Activated T-cell treated with anti-CD3 and anti-CD28 coated beads, Interleukin-2, amount 50 U/mL, for 1 hour (primary cell): Measurements from ENCODE around the gene ZSWIM5.
"Not testable (repeated sequence)": the region's sequence is repeated elsewhere in the genome, so short reads cannot be mapped to it uniquely, and the experiment has no call there.

Experiments used
- DNase-seq: peaks from one replicate; pipeline ENCODE4 v3.0.0-alpha.2; 2020

Gene ZSWIM5

DNA sequence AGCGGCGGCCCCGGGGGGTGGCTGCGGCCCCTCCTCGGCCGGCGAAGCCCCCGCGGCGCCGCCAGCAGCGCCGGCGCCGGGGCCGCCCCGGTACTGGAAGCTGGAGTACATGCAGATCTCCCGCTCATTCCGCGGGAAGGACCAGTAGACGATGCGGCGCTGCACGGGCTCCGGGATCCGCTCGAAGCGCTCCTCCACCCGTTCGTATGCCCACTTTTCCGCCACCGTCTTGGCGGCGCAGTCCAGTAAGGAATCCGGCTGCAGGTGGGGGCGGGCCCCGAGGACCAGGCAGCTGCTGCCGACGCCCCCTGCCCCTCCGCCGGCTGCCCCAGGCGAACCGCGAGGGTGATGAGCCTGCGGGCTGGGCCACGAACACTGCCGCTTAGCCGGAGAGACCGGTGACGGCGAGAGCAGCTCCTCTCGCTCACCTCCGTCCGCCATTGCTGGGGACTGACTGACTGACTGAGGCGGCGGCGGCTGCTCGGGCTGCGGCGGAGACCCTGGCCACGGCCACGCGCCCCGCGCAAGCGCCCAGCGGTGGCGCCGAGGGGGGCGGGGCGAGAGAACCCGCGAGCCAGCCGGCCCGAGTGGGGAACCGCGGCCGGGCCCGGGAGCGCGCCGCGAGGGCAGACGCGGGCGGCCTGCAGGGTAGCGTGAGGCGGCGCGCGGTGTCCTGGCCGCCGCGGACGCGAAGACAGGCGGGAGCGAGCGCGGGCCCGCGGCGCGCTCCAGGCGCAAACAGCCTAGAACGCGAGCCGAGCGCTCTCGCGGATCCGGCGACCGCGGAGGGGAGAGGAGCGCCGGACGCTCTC lies at the start of gene ZSWIM5:
TSS of gene ZSWIM5 (minus strand) at position 696 of the 812 bp plus-strand sequence. CDS start at position 441, 255 bp downstream.
- peak; percentile 75 for DNase-seq

DNA sequence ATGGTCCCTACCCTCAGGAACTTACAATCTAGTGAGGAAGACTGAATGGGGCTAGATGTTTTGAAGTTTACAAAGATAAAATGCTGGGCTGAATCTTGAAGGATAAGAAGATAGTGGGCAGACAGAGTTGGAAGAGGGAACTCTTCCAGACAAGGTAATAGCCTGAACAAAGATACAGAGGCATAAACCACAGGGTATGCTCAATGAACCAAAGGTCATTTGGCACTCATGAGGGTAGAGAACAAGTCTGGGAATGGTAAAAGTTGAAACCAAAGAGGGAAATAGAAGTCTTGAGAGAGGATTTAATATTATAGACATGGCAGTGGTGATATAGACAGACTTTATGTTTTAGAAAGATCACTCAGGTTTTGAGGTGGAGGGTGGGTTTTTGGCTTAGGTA lies 48.1 kb upstream of the ZSWIM5 start:
- DNase-seq: no peak

- DNase-seq: no peak
Observed at GRCh38 chr1:45250544-45250943, 44.1 kb upstream of the ZSWIM5 start.

DNA sequence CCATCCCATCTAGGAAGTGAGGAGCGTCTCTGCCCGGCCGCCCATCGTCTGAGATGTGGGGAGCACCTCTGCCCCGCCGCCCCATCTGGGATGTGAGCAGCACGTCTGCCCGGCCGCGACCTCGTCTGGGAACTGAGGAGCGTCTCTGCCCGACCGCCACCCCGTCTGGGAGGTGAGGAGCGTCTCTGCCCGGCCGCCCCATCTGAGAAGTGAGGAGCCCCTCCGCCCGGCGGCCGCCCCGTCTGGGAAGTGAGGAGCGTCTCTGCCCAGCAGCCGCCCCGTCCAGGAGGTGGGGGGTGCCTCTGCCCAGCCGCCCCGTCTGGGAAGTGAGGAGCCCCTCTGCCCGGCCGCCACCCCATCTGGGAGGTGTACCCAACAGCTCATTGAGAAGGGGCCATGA lies 41.6 kb upstream of the ZSWIM5 start:
- DNase-seq: not testable (repeated sequence)

- DNase-seq: no peak
Observed at GRCh38 chr1:45246760-45247159, 40.4 kb upstream of the ZSWIM5 start.

DNA sequence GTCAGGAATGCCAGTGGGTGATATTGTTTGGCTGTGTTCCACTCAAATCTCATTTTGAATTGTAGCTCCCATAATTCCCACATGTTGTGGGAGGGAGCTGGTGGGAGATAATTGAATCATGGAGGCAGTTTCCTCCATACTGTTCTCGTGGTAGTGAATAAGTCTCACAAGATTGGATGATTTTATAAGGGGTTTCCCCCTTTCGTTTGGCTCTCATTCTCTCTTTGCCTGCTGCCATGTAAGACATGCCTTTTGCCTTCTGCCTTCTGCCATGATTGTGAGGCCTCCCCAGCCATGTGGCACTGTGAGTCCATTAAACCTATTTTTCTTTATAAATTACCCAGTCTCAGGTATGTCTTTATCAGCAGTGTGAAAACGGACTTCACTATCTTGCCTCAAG lies 40.0 kb upstream of the ZSWIM5 start:
- DNase-seq: not testable (repeated sequence)

DNA sequence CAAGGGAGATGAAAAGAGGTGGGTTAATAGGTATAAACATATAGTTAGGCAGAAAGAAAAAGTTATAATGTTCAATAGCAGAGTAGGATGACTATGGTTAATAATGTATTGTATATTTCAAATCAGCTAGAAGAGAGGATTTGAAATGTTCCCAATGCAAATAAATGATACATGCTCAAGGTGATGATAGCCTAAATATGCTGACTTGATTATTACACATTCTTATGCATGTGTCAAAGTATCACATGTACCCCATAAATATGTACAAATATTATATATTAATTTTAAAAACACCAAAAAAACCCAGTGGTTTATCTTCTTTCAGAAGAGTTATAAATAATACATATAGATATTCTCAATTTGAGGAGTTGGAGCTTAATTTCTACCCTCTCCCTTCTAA lies 38.3 kb upstream of the ZSWIM5 start:
- DNase-seq: no peak

DNA sequence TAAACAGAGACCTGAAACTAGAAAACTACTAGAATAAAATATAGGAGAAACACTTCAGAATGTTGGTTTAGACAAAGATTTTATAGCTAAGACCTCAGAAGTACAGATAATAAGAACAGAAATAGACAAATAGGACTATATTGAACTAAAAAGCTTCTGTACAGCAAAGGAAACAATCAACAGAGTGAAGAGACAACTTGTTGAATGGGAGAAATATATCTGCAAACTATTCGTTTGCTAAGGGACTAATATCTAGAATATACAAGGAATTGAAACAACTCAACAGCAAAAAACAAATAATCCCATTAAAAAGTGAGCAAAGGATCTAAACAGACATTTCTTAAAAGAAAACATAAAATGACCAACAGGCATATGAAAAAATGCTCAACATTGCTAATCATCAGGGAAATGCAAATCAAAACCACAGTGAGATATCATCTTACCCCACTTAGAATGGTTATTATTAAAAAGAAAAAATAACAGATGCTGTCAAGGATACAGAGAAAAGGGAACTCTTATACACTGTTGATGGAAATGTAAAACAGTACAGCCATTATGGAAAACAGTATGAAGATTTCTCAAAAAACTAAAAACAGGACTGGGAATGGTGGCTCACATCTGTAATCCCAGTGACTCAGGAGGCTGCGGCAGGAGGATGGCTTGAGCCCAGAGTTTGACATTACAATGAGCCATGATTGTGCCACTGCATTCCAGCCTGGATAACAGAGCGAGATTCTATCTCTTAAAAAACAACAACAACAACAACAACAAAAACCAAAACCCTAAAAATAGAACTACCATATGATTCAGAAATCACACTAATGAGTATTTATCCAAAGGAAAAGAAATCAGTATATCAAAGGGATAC lies 37.3 kb upstream of the ZSWIM5 start:
- DNase-seq: no peak

GRCh38 chr1:45238846-45239245 lies 32.4 kb upstream of the ZSWIM5 start:
- no peak for DNase-seq

DNA sequence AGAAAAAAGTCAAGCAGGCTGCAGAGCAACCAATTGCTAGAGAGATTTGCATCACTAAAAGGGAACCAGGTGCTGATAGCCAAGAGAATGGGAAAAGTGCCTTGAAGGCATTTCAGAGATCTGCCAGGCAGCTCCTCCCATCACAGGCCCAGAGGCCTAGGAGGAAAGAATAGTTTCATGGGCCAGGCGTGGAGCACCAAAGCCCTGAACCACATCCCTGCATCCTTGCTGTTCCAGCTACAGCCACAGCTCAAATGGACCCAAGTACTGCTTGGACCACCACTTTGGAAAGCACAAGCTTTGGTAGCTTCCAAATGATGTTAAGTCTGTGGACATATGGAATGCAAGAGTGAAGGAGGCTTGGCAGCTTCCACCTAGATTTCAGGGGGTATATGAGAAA lies 29.7 kb upstream of the ZSWIM5 start:
- DNase-seq: no peak

DNA sequence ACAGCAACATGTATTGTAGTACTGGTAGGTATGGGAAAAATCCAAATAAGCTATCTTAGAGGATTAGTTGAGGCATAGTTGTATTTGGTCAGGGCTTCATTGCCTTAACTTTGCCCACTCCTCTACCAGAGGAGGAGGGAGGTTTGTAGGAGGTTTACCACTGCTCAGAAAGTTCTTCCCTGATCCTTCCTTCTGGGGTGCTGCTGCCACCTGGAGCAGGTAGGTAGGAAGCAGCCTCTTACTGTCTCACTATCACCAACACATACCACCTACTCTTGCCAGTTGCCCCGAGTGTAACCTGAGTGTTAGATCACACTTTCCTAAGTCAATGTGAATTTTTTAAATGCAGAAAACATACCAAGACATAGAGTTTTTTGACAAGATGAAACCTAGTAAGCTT lies 24.1 kb upstream of the ZSWIM5 start:
- no peak for DNase-seq

GRCh38 chr1:45225598-45225997 lies 19.2 kb upstream of the ZSWIM5 start:
- no peak for DNase-seq

- not testable (repeated sequence) for DNase-seq
Observed at GRCh38 chr1:45223710-45224109, 17.3 kb upstream of the ZSWIM5 start.

- DNase-seq: no peak
Observed at GRCh38 chr1:45221716-45222115, 15.3 kb upstream of the ZSWIM5 start.

DNA sequence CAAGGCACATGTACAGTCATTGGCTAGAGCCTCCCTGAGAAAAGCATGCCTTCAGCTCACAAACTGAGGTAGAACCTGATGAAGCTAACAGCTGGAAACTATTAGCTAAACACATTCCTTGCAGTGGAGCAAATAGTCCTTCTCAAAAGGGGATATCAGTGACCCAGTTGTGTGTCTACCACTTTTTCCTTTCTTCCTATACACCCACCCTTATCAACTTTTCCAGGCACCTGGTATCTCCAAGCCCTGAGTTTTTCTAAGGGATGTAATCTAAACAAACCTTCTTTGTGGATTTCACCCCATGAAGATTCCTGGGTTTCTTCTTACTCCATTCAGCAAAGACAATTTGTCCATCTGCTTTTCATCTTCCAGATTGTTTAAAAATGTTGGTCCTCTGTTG lies 10.5 kb upstream of the ZSWIM5 start:
- DNase-seq: no peak

DNA sequence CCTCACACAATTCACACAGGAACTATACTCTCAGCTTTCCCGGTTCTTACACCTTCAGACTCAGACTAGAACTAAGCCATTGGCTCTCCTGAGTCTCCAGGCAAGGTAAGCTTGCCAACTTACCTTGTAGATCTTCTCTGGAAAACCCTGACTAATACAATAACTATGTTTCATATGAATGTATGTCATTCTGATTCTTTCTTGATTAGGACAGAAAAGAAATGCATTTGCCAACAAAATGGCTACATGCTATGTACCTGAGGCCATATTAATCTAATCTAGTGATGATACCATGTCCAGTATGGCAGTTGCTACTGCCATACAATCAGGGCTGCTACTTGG lies 9.8 kb upstream of the ZSWIM5 start:
- no peak for DNase-seq

DNA sequence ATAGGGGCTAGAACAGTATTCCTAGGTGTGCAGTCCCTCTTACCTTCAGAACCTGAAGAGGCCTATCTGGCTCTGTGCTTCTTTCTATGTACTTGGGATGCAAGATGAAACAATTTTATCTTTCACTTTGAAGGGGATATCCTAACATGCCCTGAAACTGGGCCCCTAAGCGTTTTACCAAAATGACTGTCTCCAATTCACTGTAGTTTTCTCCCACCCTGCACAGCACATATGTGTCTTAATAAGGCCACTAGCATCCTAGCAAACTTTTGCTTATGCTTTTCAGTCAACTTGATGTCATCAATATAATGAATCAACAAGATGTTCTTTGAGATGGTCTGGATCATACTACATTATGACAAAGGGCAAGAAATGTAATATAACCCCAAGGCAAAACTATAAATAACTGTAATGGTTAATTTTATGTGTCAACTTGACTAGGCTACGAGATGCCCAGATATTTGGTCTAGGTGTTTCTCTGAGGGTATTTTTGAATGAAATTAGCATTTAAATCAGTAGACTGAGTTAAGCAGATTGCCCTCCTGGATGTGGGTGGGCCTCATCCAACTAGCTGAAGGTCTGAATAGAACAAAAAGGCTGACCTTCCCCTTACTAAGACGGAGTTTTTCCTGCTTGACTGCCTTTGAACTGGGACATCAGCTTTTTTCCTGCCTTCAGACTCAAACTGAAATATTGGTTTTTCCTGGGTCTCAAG lies 9.2 kb upstream of the ZSWIM5 start:
- no peak for DNase-seq

DNA sequence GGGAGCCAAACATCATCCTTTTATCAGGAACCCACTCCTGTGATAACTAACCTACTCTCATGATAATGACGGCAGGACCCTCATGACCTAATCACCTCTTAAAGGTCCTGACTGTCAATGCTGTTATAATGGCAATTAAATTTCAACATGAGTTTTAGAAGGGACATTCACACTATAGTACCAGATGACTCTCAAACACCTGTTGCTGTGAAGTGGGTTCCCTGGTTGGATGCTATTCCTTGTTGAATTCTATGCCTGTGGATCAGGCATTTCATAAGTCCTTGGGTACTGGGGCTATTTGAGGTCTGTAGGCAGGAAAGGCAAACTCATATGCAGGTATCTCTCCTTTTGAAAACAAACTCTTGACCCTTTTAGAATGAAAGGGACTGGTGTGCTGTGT lies 7.5 kb upstream of the ZSWIM5 start:
- DNase-seq: no peak

DNA sequence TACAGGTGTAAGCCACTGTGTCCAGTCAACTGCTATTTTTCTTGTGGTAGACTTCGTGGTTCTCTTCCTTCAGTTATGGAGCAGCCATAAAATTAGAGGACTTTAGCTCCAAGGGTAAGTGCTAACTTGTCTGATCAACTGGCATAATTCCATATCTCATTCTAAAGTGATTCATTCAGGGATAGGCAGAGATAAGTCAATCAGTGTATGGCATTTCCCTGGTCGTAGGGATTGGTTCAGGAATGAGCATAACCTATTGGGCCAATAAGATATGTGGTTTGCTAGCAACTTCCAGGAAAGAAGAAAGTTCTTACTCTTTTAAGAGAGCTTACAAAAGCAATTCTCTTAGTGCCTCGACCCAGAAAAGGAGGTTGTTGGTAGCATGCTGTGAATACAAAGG lies 4.7 kb upstream of the ZSWIM5 start:
- no peak for DNase-seq

DNA sequence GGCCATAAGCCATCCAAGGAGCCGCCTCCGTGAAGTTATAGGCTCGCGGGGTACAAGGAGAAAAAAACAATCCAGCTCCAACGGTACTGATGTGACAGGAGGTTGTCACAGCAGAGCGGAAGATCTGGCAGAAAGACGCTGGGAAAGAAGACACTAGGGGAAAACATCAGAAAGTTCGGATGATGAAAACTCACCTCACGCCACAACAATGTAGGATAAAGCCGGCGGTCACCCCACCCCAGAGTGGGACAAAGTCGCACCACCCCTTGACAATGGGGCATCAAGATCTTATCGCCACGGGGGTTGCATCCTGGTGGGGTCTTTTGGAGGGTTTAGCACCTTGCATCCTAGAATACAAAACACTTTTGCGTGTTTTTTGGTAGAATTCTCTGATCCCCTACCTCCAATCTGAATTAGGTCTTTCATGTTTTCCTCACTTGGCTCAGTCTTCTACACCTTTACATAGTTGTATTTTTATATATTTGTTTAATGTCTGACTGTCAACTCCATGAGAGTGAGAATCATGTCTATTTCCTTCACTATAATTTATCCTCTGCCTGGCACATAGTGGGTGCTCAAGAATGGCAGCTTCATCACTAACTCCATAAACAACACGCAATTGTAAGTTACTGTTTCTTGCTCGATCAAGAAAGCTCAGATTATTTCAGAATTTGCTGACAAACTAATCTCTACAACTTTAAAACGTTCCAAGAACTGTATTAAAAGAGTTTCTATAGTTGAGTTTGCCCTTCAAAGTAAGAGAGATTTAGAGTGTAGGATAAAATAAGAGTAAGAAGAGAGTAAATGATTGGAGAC lies 611 bp upstream of the ZSWIM5 start:
- no peak for DNase-seq

GRCh38 chr1:45205011-45205909 lies 1.1 kb downstream of the ZSWIM5 start:
- no peak for DNase-seq
